K562 (cell line): ENCODE results near the gene USP7. TPM values are rescaled to one million over a fixed set of nuclear protein-coding genes. Genes with fewer than 3 reads are reported as not detected.

ENCODE experiments used
- CBX8 ChIP-seq: fragments of 200-600 bp; sonication (generic); IDR thresholded peaks from 2 replicates; pipeline ENCODE4 v1.6.1; 2012; ENCODE audit warnings: borderline replicate concordance, mixed run types, low read depth, mild to moderate bottlenecking, moderate library complexity, mixed read lengths, low read length, control low read depth, inconsistent platforms; ENCODE audit not compliant: poor library complexity, severe bottlenecking; ENCODE audit errors: extremely low read depth
- HMGN3 ChIP-seq: IDR thresholded peaks from 2 replicates; pipeline ENCODE4 v1.6.1; 2011; ENCODE audit warnings: borderline replicate concordance, low read depth, mild to moderate bottlenecking, mixed read lengths, low read length; ENCODE audit not compliant: insufficient read length; ENCODE audit errors: extremely low read depth
- KDM2B ChIP-seq: fragments of 250-450 bp; sonication (Bioruptor Pico); IDR thresholded peaks from 2 replicates; pipeline ENCODE4 v1.8.0; 2021; ENCODE audit warnings: mild to moderate bottlenecking, moderate library complexity
- KLF6 ChIP-seq: fragments of 250-450 bp; sonication (Bioruptor Pico); IDR thresholded peaks from 2 replicates; pipeline ENCODE4 v1.4.0; 2020; ENCODE audit warnings: mild to moderate bottlenecking, moderate library complexity, borderline replicate concordance
- MEF2A ChIP-seq: IDR thresholded peaks from 2 replicates; pipeline ENCODE4 v1.6.1; 2011; ENCODE audit warnings: low read depth, mild to moderate bottlenecking, low read length, moderate library complexity; ENCODE audit not compliant: control insufficient read depth
- MTA1 ChIP-seq: fragments of 450-650 bp; IDR thresholded peaks from 2 replicates; pipeline ENCODE4 v1.6.1; 2017; ENCODE audit warnings: borderline replicate concordance
- MTF1 ChIP-seq: fragments of 250-450 bp; sonication (Bioruptor Pico); IDR thresholded peaks from 2 replicates; pipeline ENCODE4 v1.9.0; 2021; ENCODE audit warnings: moderate library complexity, mild to moderate bottlenecking, inconsistent platforms, borderline replicate concordance
- NCOA2 ChIP-seq, 2 experiments: fragments of 450-650 bp; IDR thresholded peaks; 2 replicates each; pipeline ENCODE4 v1.6.1; 2018; ENCODE audit warnings: mild to moderate bottlenecking in 2 of 2, moderate library complexity in 1 of 2; ENCODE audit not compliant: partially characterized antibody in 2 of 2
- NFATC3 ChIP-seq: fragments of 450-650 bp; IDR thresholded peaks from 2 replicates; pipeline ENCODE4 v1.6.1; 2017; ENCODE audit warnings: mild to moderate bottlenecking
- NR2C2 ChIP-seq, 2 experiments: fragments of 200-800 bp in 1 of 2; sonication (Bioruptor generic) in 1 of 2; sonication (generic) in 1 of 2; formaldehyde crosslinking in 1 of 2; IDR thresholded peaks; 2 replicates each; pipeline versions ENCODE4 v1.6.1 to v1.8.0; 2016 to 2022; ENCODE audit warnings: mild to moderate bottlenecking in 1 of 2, missing compliant biosample characterization in 1 of 2, missing genetic modification characterization in 1 of 2, missing genetic modification reagents in 1 of 2
- SIX5 ChIP-seq, 2 experiments: IDR thresholded peaks; 2 replicates each; pipeline ENCODE4 v1.6.1; 2011; ENCODE audit warnings: low read length in 2 of 2, borderline replicate concordance in 1 of 2, low read depth in 1 of 2, mild to moderate bottlenecking in 1 of 2, moderate library complexity in 1 of 2; ENCODE audit not compliant: insufficient read depth in 1 of 2
- YY1 ChIP-seq, 3 experiments: IDR thresholded peaks; 2 replicates each; pipeline ENCODE4 v1.6.1; 2011; ENCODE audit warnings: low read length in 2 of 3, mild to moderate bottlenecking in 2 of 3, moderate library complexity in 2 of 3, borderline replicate concordance in 1 of 3, control low read depth in 1 of 3, low read depth in 1 of 3; ENCODE audit not compliant: insufficient read depth in 3 of 3, insufficient replicate concordance in 2 of 3, control insufficient read depth in 1 of 3, insufficient read length in 1 of 3; ENCODE audit errors: extremely low read depth in 1 of 3
- ZEB2 ChIP-seq: fragments of 450-650 bp; IDR thresholded peaks from 2 replicates; pipeline ENCODE4 v1.6.1; 2016
- ZKSCAN8 ChIP-seq: fragments of 200-800 bp; sonication (Bioruptor generic); IDR thresholded peaks from 2 replicates; pipeline ENCODE4 v1.6.1; 2016; ENCODE audit warnings: missing genetic modification characterization, missing compliant biosample characterization
- ZNF830 ChIP-seq: fragments of 250-450 bp; sonication (Bioruptor Pico); IDR thresholded peaks from 2 replicates; pipeline ENCODE4 v1.5.0; 2021; ENCODE audit warnings: mild to moderate bottlenecking
- polyA plus RNA-seq, 8 experiments: library from polyadenylated mRNA; depleted of rRNA in 4 of 8; stranded (reverse) in 5 of 8; unstranded in 3 of 8; fragments of >200 nt; fragmentation: Nextera tagmentation in 2 of 8; fragmentation: Illumina TruSeq in 1 of 8; extraction: Ambion mirVana in 2 of 8; extraction: Trizol in 1 of 8; gene quantifications; 2 replicates each; pipeline versions ENCODE4 v1.2.1 to v1.2.3, GENCODE V29; 2011 to 2014; ENCODE audit warnings: inconsistent platforms in 1 of 8, missing spikeins in 1 of 8
- total RNA-seq, 7 experiments: library from RNA; depleted of rRNA in 6 of 7; stranded (reverse); fragments of >200 nt in 6 of 7; fragmentation: Illumina TruSeq in 2 of 7; extraction: Trizol in 2 of 7; gene quantifications; 2 replicates each; pipeline versions ENCODE4 v1.2.1 to v1.2.3, GENCODE V29; 2011 to 2021; ENCODE audit warnings: low replicate concordance in 1 of 7
- TF ChIP-seq, protein P1 (sequence below): fragments of 250-450 bp; sonication (Bioruptor Pico); IDR thresholded peaks from 2 replicates; pipeline ENCODE4 v1.8.0; 2022; ENCODE audit warnings: inconsistent platforms, mild to moderate bottlenecking, moderate library complexity, borderline replicate concordance
- TF ChIP-seq, protein P2 (sequence below): sonication (generic); formaldehyde crosslinking; IDR thresholded peaks from 2 replicates; pipeline ENCODE4 v1.8.0; 2022; ENCODE audit warnings: mild to moderate bottlenecking, missing genetic modification reagents
- TF ChIP-seq, protein P3 (sequence below), 2 experiments: fragments of 450-650 bp in 1 of 2; sonication (generic) in 1 of 2; formaldehyde crosslinking in 1 of 2; IDR thresholded peaks in 1 of 2; conservative IDR thresholded peaks in 1 of 2; 2 replicates each; pipeline versions ENCODE4 v1.6.1 to v1.8.1; 2016 to 2023; ENCODE audit warnings: mild to moderate bottlenecking in 2 of 2, moderate library complexity in 2 of 2, inconsistent platforms in 1 of 2, missing genetic modification reagents in 1 of 2

USP7 gene
- total and polyA plus RNA-seq, 9 of the 15 experiments (the other 6 are each of a cell fraction or from before 2014, with no cell fraction given): 17.1 to 145 (median 57.9) TPM

DNA sequence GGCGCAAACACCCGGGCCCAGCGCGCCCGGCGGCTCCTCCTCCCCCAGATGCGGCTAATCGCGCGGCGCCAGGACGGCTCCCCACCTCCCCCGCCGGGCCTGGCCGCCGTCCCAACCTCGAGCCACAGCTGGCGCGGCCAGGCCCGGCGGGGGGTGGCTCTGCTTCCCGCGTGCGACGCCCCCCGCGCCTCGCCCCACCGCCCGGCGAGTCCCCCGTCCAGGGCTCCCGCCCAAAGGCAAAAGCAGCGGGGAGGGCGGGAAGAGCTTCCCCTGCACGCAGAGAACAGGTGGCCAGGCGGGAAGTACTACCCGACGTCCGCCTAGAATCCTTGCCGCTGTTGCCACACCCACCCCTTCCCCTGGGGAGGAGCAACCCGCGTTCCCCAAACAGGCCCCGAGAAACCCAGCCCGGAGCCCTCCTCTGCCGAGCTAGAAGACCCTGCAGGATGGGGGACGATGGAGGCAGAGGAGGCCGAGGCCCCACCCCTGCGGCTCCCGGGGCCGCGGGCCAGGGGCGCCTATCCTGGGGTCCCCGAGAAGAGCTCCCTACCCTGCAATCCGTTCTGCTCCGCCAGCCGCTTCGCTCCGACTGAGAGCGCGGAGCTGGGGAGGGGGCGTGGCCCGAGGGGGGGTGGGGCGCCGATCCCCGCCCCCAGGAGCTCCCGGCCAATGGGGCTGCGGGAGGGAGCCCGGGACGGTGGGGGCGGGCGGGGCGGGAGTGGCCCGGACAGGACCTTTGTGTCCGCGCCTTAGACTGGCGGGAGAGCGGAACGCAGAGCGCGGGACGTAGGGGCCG, 95.1 kb downstream of the USP7 start, which contains the start of gene CARHSP1 (continued):
- TF ChIP-seq, protein P1, sequence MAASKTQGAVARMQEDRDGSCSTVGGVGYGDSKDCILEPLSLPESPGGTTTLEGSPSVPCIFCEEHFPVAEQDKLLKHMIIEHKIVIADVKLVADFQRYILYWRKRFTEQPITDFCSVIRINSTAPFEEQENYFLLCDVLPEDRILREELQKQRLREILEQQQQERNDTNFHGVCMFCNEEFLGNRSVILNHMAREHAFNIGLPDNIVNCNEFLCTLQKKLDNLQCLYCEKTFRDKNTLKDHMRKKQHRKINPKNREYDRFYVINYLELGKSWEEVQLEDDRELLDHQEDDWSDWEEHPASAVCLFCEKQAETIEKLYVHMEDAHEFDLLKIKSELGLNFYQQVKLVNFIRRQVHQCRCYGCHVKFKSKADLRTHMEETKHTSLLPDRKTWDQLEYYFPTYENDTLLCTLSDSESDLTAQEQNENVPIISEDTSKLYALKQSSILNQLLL: no peak
- TF ChIP-seq ZKSCAN8 (CRISPR knock-in tag) (no peak), HMGN3 (peak; percentile 96), MTA1 (no peak), SIX5 (IDR thresholded peaks at IDR 0.05; ENCODE audit: borderline replicate concordance in 1 of 2, insufficient read depth in 1 of 2, low read depth in 1 of 2, low read length in 2 of 2) (no peak), MEF2A (no peak), NR2C2 (CRISPR knock-in tag; IDR thresholded peaks at IDR 0.05) (no peak), NR2C2 (tag; IDR thresholded peaks at IDR 0.05) (no peak; the same call in 1 of the 2 replicates), CBX8 (no peak), KDM2B (CRISPR knock-in tag) (no peak), ZNF830 (CRISPR knock-in tag) (peak; percentile 23; the same call in 1 of the 2 replicates), YY1 (IDR thresholded peaks at IDR 0.05; ENCODE audit: borderline replicate concordance in 1 of 3, control insufficient read depth in 1 of 3, extremely low read depth in 1 of 3, insufficient read depth in 3 of 3, insufficient read length in 1 of 3, insufficient replicate concordance in 2 of 3, low read depth in 1 of 3, low read length in 2 of 3) (peak in 1 of 3 experiments; percentile 53), NFATC3 (no peak), MTF1 (CRISPR knock-in tag) (no peak), KLF6 (CRISPR knock-in tag) (0 out of 2 replicates have a peak, but pooled peaks have one; percentile 21), NCOA2 (IDR thresholded peaks at IDR 0.05; ENCODE audit: partially characterized antibody in 2 of 2) (no peak), ZEB2 (no peak)
- TF ChIP-seq, protein P2, sequence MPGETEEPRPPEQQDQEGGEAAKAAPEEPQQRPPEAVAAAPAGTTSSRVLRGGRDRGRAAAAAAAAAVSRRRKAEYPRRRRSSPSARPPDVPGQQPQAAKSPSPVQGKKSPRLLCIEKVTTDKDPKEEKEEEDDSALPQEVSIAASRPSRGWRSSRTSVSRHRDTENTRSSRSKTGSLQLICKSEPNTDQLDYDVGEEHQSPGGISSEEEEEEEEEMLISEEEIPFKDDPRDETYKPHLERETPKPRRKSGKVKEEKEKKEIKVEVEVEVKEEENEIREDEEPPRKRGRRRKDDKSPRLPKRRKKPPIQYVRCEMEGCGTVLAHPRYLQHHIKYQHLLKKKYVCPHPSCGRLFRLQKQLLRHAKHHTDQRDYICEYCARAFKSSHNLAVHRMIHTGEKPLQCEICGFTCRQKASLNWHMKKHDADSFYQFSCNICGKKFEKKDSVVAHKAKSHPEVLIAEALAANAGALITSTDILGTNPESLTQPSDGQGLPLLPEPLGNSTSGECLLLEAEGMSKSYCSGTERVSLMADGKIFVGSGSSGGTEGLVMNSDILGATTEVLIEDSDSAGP (CRISPR knock-in tag): no peak
- TF ChIP-seq, protein P3, sequence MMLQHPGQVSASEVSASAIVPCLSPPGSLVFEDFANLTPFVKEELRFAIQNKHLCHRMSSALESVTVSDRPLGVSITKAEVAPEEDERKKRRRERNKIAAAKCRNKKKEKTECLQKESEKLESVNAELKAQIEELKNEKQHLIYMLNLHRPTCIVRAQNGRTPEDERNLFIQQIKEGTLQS (IDR thresholded peaks at IDR 0.05): no peak
- TF ChIP-seq, protein P3 (CRISPR knock-in tag; conservative IDR thresholded peaks at IDR 0.05): no peak
